HepG2 (cell line): ENCODE data around the gene TSPAN18. TPM values are rescaled to one million over a fixed set of nuclear protein-coding genes. Genes with fewer than 3 reads are reported as not detected.

Experiments used
- ATM ChIP-seq: fragments of 450-650 bp; IDR thresholded peaks from 2 replicates; pipeline ENCODE4 v1.7.1; 2017; ENCODE audit warnings: mild to moderate bottlenecking, borderline replicate concordance
- CEBPG ChIP-seq: IDR thresholded peaks from 2 replicates; pipeline ENCODE4 v1.6.1; 2016
- ELF3 ChIP-seq: IDR thresholded peaks from 2 replicates; pipeline ENCODE4 v1.6.1; 2016; ENCODE audit warnings: missing genetic modification reagents, missing compliant biosample characterization
- IRF2 ChIP-seq: IDR thresholded peaks from 2 replicates; pipeline ENCODE4 v1.6.1; 2018; ENCODE audit warnings: missing genetic modification reagents, missing compliant biosample characterization
- JUNB ChIP-seq: sonication (generic); formaldehyde crosslinking; IDR thresholded peaks from 2 replicates; pipeline ENCODE4 v1.8.0; 2022; ENCODE audit warnings: missing genetic modification reagents, mild to moderate bottlenecking, borderline replicate concordance
- KAT8 ChIP-seq: IDR thresholded peaks from 2 replicates; pipeline ENCODE4 v1.6.1; 2016; ENCODE audit warnings: missing genetic modification reagents, missing compliant biosample characterization
- KDM4B ChIP-seq: sonication (generic); formaldehyde crosslinking; IDR thresholded peaks from 2 replicates; pipeline ENCODE4 v1.4.0; 2020; ENCODE audit warnings: missing genetic modification reagents
- NCOR1 ChIP-seq: fragments of 200-600 bp; sonication (generic); IDR thresholded peaks from 2 replicates; pipeline ENCODE4 v1.7.0; 2017; ENCODE audit warnings: antibody characterized with exemption, low read length, borderline replicate concordance
- NR2C2 ChIP-seq: sonication (generic); formaldehyde crosslinking; IDR thresholded peaks from 2 replicates; pipeline ENCODE4 v1.4.0; 2020; ENCODE audit warnings: missing genetic modification reagents, mild to moderate bottlenecking, moderate library complexity, borderline replicate concordance
- NR2F6 ChIP-seq, 2 experiments: IDR thresholded peaks; 2 replicates each; pipeline ENCODE4 v1.6.1; 2016; ENCODE audit warnings: antibody characterized with exemption in 1 of 2, mild to moderate bottlenecking in 1 of 2
- RXRB ChIP-seq: IDR thresholded peaks from 2 replicates; pipeline ENCODE4 v1.6.1; 2016; ENCODE audit warnings: borderline replicate concordance, missing genetic modification reagents, missing compliant biosample characterization
- SIX1 ChIP-seq: sonication (generic); formaldehyde crosslinking; IDR thresholded peaks from 2 replicates; pipeline ENCODE4 v1.4.0; 2020; ENCODE audit warnings: missing genetic modification reagents, borderline replicate concordance
- SOX6 ChIP-seq, 2 experiments: fragments of 450-650 bp in 1 of 2; sonication (generic) in 1 of 2; formaldehyde crosslinking in 1 of 2; IDR thresholded peaks; 2 replicates each; pipeline versions ENCODE4 v1.4.0 to v1.6.1; 2017 to 2020; ENCODE audit warnings: antibody characterized with exemption in 1 of 2, mild to moderate bottlenecking in 1 of 2, missing genetic modification reagents in 1 of 2
- TEAD3 ChIP-seq: optimal IDR thresholded peaks from 2 replicates; pipeline ENCODE3; 2016; ENCODE audit warnings: borderline replicate concordance
- TRIM24 ChIP-seq: sonication (generic); formaldehyde crosslinking; IDR thresholded peaks from 2 replicates; pipeline ENCODE4 v1.8.0; 2022; ENCODE audit warnings: mild to moderate bottlenecking, missing genetic modification reagents
- ZFP36 ChIP-seq: fragments of 150-350 bp; IDR thresholded peaks from 2 replicates; pipeline ENCODE4 v1.6.1; 2018; ENCODE audit warnings: borderline replicate concordance, low read length, low read depth; ENCODE audit not compliant: partially characterized antibody
- ZNF350 ChIP-seq: sonication (generic); formaldehyde crosslinking; IDR thresholded peaks from 2 replicates; pipeline ENCODE4 v1.4.0; 2020; ENCODE audit warnings: mild to moderate bottlenecking, low read depth, missing genetic modification reagents, borderline replicate concordance
- ZNF564 ChIP-seq: sonication (generic); formaldehyde crosslinking; IDR thresholded peaks from 2 replicates; pipeline ENCODE4 v1.8.1; 2023; ENCODE audit warnings: mild to moderate bottlenecking, missing genetic modification reagents
- polyA plus RNA-seq, 8 experiments: library from polyadenylated mRNA; depleted of rRNA in 3 of 8; stranded (reverse) in 7 of 8; unstranded in 1 of 8; fragments of >200 nt; fragmentation: Illumina TruSeq in 4 of 8; extraction: Trizol in 4 of 8; gene quantifications; 2 replicates each; pipeline versions ENCODE4 v1.2.1 to v1.2.3, GENCODE V29; 2011 to 2016; ENCODE audit warnings: low read depth in 4 of 8, missing spikeins in 1 of 8, mixed read lengths in 1 of 8; ENCODE audit not compliant: insufficient read depth in 1 of 8
- total RNA-seq, 5 experiments: library from RNA; depleted of rRNA; stranded (reverse); fragments of >200 nt; fragmentation: Illumina TruSeq; extraction: Trizol; gene quantifications; 2 replicates each; pipeline ENCODE4 v1.2.3, GENCODE V29; 2016; ENCODE audit warnings: low read depth in 1 of 5
- TF ChIP-seq, protein P1 (sequence below): IDR thresholded peaks from 2 replicates; pipeline ENCODE4 v1.6.1; 2016; ENCODE audit warnings: mild to moderate bottlenecking
- TF ChIP-seq, protein P2 (sequence below): sonication (generic); formaldehyde crosslinking; IDR thresholded peaks from 2 replicates; pipeline ENCODE4 v1.8.1; 2023; ENCODE audit warnings: mild to moderate bottlenecking, missing genetic modification reagents, borderline replicate concordance
- TF ChIP-seq, protein P3 (sequence below): sonication (generic); formaldehyde crosslinking; IDR thresholded peaks from 2 replicates; pipeline ENCODE4 v1.5.1; 2020; ENCODE audit warnings: mild to moderate bottlenecking, missing genetic modification reagents, moderate library complexity
- TF ChIP-seq, protein P4 (sequence below): sonication (generic); formaldehyde crosslinking; conservative IDR thresholded peaks from 2 replicates; pipeline ENCODE4 v1.4.0; 2020; ENCODE audit warnings: mild to moderate bottlenecking, missing genetic modification reagents, moderate library complexity

Gene TSPAN18
- total and polyA plus RNA-seq, 2 of the 13 experiments (the other 11 are each of a cell fraction or from before 2014, with no cell fraction given) = not detected

DNA sequence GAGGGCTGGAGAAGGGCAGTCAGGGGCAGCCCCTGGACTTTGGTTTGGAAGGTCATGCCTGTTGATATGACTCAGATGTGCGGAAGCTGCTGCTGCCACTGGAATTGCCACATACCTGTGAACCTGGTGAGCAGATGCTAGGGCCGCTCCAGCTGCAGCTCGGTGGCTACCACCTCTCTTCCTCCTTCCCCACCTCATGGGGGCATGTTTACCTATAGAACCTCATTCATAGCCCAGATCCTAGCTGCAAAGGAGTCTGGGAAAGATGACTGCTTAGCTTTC is 17.5 kb upstream of the TSPAN18 start (continued):
- TF ChIP-seq IRF2 (CRISPR knock-in tag) = peak; percentile 34; the same call in 1 of the 2 replicates
- TF ChIP-seq, protein P1, sequence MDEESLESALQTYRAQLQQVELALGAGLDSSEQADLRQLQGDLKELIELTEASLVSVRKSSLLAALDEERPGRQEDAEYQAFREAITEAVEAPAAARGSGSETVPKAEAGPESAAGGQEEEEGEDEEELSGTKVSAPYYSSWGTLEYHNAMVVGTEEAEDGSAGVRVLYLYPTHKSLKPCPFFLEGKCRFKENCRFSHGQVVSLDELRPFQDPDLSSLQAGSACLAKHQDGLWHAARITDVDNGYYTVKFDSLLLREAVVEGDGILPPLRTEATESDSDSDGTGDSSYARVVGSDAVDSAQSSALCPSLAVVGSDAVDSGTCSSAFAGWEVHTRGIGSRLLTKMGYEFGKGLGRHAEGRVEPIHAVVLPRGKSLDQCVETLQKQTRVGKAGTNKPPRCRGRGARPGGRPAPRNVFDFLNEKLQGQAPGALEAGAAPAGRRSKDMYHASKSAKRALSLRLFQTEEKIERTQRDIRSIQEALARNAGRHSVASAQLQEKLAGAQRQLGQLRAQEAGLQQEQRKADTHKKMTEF = peak; percentile 59
- TF ChIP-seq ZNF350 (CRISPR knock-in tag) = 0 out of 2 replicates have a peak, but pooled peaks have one; percentile 27
- peak; percentile 86 for TF ChIP-seq TEAD3 (CRISPR knock-in tag)
- peak; percentile 47; the same call in 1 of the 2 replicates for TF ChIP-seq NR2C2 (CRISPR knock-in tag)
- no peak for TF ChIP-seq SIX1 (CRISPR knock-in tag)
- TF ChIP-seq, protein P2, sequence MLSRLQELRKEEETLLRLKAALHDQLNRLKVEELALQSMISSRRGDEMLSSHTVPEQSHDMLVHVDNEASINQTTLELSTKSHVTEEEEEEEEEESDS = no peak
- TF ChIP-seq, protein P3, sequence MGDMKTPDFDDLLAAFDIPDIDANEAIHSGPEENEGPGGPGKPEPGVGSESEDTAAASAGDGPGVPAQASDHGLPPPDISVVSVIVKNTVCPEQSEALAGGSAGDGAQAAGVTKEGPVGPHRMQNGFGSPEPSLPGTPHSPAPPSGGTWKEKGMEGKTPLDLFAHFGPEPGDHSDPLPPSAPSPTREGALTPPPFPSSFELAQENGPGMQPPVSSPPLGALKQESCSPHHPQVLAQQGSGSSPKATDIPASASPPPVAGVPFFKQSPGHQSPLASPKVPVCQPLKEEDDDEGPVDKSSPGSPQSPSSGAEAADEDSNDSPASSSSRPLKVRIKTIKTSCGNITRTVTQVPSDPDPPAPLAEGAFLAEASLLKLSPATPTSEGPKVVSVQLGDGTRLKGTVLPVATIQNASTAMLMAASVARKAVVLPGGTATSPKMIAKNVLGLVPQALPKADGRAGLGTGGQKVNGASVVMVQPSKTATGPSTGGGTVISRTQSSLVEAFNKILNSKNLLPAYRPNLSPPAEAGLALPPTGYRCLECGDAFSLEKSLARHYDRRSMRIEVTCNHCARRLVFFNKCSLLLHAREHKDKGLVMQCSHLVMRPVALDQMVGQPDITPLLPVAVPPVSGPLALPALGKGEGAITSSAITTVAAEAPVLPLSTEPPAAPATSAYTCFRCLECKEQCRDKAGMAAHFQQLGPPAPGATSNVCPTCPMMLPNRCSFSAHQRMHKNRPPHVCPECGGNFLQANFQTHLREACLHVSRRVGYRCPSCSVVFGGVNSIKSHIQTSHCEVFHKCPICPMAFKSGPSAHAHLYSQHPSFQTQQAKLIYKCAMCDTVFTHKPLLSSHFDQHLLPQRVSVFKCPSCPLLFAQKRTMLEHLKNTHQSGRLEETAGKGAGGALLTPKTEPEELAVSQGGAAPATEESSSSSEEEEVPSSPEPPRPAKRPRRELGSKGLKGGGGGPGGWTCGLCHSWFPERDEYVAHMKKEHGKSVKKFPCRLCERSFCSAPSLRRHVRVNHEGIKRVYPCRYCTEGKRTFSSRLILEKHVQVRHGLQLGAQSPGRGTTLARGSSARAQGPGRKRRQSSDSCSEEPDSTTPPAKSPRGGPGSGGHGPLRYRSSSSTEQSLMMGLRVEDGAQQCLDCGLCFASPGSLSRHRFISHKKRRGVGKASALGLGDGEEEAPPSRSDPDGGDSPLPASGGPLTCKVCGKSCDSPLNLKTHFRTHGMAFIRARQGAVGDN (CRISPR knock-in tag) = peak; percentile 25; the same call in 1 of the 2 replicates
- TF ChIP-seq NCOR1 = peak; percentile 77; the same call in 1 of the 2 replicates
- TF ChIP-seq RXRB (CRISPR knock-in tag) = peak; percentile 87
- no peak for TF ChIP-seq KDM4B
- no peak for TF ChIP-seq SOX6 (IDR thresholded peaks at IDR 0.05)
- TF ChIP-seq SOX6 (CRISPR knock-in tag; IDR thresholded peaks at IDR 0.05) = peak; percentile 57
- peak; percentile 87 for TF ChIP-seq CEBPG
- peak; percentile 70 for TF ChIP-seq NR2F6 (IDR thresholded peaks at IDR 0.05)
- TF ChIP-seq NR2F6 (CRISPR knock-in tag; IDR thresholded peaks at IDR 0.05) = peak; percentile 84
- peak; percentile 86 for TF ChIP-seq TRIM24 (CRISPR knock-in tag)
- no peak for TF ChIP-seq ZNF564 (CRISPR knock-in tag)
- TF ChIP-seq, protein P4, sequence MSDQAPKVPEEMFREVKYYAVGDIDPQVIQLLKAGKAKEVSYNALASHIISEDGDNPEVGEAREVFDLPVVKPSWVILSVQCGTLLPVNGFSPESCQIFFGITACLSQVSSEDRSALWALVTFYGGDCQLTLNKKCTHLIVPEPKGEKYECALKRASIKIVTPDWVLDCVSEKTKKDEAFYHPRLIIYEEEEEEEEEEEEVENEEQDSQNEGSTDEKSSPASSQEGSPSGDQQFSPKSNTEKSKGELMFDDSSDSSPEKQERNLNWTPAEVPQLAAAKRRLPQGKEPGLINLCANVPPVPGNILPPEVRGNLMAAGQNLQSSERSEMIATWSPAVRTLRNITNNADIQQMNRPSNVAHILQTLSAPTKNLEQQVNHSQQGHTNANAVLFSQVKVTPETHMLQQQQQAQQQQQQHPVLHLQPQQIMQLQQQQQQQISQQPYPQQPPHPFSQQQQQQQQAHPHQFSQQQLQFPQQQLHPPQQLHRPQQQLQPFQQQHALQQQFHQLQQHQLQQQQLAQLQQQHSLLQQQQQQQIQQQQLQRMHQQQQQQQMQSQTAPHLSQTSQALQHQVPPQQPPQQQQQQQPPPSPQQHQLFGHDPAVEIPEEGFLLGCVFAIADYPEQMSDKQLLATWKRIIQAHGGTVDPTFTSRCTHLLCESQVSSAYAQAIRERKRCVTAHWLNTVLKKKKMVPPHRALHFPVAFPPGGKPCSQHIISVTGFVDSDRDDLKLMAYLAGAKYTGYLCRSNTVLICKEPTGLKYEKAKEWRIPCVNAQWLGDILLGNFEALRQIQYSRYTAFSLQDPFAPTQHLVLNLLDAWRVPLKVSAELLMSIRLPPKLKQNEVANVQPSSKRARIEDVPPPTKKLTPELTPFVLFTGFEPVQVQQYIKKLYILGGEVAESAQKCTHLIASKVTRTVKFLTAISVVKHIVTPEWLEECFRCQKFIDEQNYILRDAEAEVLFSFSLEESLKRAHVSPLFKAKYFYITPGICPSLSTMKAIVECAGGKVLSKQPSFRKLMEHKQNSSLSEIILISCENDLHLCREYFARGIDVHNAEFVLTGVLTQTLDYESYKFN (CRISPR knock-in tag) = peak; percentile 28; the same call in 1 of the 2 replicates
- peak; percentile 63; the same call in 1 of the 2 replicates for TF ChIP-seq JUNB (CRISPR knock-in tag)
- TF ChIP-seq ATM = no peak
- TF ChIP-seq ZFP36 = no peak
- TF ChIP-seq ELF3 (CRISPR knock-in tag) = peak; percentile 70
- peak; percentile 24; the same call in 1 of the 2 replicates for TF ChIP-seq KAT8 (CRISPR knock-in tag)
